Cardiac fibroblast (primary cell): ENCODE results near the gene UNC13C.

Experiments used
- DNase-seq, 2 donors: peaks; one replicate each; pipeline versions ENCODE4 v3.0.0 to v3.0.0-alpha.2; 2010; ENCODE audit warnings: low read depth in 2 of 2
- H3K4me3 ChIP-seq, 2 donors: replicated peaks in 1 of 2; 1 replicate in 1 of 2; 2 replicates in 1 of 2; pipeline ENCODE4 v1.5.1; 2011; ENCODE audit warnings: low read depth in 2 of 2, low read length in 2 of 2, mild to moderate bottlenecking in 2 of 2, moderate library complexity in 1 of 2
- TF ChIP-seq, protein P1 (sequence below): IDR thresholded peaks from one replicate; pipeline ENCODE4 v1.5.1; 2011; ENCODE audit warnings: low read depth, mild to moderate bottlenecking, low read length, inconsistent platforms

The UNC13C gene

DNA sequence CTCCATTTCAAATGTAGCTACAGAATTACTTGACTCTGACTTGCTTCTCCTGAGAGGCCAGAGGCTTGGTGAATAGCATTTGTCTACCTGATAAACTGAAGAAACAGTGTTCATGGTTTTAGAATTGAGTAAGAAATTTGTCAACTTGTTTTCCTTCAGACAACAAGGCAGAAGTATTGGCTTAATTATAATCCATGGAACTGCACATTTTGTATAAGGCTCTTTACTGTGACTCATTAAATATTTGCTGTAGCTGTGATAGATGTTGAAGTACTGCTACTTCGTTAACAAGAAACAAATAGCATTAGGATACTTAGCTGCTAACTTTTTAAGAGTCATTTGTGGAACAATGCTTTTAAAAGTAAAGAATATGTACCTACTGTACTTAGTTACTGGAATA lies 4.6 kb downstream of the UNC13C start:
- DNase-seq, result no peak
- no peak overlapping the region for H3K4me3 ChIP-seq
- TF ChIP-seq, protein P1, sequence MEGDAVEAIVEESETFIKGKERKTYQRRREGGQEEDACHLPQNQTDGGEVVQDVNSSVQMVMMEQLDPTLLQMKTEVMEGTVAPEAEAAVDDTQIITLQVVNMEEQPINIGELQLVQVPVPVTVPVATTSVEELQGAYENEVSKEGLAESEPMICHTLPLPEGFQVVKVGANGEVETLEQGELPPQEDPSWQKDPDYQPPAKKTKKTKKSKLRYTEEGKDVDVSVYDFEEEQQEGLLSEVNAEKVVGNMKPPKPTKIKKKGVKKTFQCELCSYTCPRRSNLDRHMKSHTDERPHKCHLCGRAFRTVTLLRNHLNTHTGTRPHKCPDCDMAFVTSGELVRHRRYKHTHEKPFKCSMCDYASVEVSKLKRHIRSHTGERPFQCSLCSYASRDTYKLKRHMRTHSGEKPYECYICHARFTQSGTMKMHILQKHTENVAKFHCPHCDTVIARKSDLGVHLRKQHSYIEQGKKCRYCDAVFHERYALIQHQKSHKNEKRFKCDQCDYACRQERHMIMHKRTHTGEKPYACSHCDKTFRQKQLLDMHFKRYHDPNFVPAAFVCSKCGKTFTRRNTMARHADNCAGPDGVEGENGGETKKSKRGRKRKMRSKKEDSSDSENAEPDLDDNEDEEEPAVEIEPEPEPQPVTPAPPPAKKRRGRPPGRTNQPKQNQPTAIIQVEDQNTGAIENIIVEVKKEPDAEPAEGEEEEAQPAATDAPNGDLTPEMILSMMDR, result no peak

DNA sequence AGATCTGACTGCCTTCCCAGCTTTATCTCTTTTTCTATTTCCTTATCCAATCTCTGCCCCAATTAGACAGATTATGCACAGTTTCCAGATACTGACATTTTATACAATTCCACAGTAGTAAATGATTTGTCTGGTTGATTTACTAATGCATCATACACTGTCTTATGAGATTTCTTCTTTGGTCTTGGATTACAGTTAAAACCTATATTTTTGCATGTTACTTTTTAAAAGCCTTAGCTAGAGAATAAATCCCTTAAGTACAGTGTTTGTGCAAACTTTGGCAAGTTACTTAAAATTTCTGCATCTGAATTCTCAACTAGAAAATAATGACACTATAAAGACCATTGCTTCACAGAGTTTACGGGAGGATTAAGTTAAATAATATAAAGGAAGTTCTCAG lies 6.0 kb downstream of the UNC13C start:
- H3K4me3 ChIP-seq, result no peak overlapping the region
- TF ChIP-seq, protein P1, result no peak
- no peak for DNase-seq

DNA sequence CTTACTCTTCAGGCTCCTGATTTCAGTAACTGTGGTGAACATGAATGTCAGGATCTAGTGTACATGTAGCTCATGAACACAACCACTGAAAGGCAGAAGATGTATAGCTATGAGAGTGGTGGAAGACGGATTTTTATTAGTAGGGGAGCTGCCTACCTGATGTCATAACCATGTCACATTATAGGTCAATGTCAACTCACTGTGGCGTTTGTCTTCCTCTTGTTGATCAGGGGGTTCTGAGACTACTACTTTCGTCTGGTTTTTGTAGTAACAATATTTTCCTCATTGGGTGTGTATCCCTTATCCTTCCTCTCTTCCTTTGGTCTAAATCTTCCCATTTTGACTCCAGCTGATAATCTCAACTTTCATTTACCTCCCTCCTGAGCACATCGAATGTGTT lies 7.3 kb downstream of the UNC13C start:
- TF ChIP-seq, protein P1, result no peak
- no peak overlapping the region for H3K4me3 ChIP-seq
- no peak for DNase-seq

DNA sequence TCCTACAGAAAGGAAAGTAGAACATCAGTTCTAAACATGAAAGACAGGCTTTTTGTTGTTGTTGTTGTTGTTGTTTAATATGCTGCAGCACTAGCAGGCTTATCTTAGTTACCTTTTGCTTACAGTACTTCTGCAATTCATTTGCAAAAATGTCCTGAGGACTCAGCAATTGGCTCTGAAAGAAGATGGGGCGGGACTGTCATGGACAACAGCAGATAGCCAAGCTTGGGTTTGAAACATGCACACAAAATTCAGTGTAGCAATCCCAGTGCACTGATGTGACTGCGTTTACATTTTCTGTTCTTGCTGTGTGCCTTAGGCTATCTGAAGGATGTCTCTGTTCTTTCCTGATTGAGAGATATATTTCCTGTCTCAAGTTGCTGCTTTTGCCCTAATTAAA lies 9.2 kb downstream of the UNC13C start:
- H3K4me3 ChIP-seq, result no peak overlapping the region
- TF ChIP-seq, protein P1, result no peak
- DNase-seq, result no peak

DNA sequence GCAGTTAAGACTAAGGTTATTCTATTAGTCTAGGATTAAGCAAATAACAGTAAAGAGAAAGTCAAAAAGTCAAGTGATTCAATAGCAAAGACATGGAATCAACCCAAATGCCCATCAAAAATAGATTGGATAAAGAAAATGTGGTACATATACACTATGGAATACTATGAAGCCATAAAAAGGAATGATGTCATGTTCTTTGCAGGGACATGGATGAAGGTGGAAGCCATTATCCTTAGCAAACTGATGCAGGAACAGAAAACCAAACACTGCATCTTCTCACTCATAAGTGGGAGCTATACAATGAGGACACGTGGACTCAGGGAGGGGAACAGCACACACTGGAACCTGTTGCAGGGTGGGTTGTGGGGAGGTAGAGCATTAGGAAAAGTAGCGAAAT lies 29.0 kb downstream of the UNC13C start:
- TF ChIP-seq, protein P1, result no peak
- no peak for DNase-seq
- no peak overlapping the region for H3K4me3 ChIP-seq

DNA sequence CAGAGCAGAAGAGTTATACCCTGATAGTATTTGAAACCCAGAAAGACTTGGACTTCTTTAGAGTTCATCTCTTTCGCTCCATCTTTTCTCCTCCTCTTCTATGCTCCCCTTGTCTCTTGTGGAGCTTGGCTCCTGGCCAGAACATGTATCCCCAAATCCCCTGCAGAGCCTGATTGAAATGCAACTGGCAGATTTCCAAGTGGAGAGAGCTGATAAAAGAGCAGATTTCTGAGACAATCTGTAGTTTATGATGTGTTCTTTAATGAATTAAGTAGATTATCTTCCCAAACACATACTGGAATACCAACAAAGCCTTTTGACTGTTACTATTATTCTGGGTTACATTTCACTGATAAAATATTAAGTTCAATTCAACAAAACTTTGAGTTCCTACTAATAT lies 33.4 kb downstream of the UNC13C start:
- DNase-seq, result no peak
- TF ChIP-seq, protein P1, result no peak
- no peak overlapping the region for H3K4me3 ChIP-seq

DNA sequence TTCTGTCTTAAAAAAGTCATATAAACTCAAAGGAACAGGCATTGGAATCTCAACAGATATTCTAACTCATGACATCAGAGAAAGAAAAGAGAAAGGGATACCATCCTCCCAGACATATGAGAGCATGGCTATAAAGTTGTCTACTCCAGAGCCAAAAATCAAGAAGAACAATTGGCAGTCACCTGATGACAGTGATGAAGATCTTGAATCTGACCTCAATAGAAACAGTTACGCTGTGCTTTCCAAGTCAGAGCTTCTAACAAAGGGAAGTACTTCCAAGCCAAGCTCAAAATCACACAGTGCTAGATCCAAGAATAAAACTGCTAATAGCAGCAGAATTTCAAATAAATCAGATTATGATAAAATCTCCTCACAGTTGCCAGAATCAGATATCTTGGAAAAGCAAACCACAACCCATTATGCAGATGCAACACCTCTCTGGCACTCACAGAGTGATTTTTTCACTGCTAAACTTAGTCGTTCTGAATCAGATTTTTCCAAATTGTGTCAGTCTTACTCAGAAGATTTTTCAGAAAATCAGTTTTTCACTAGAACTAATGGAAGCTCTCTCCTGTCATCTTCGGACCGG lies 35.9 kb downstream of the UNC13C start:
- H3K4me3 ChIP-seq, result no peak overlapping the region
- no peak for DNase-seq
- TF ChIP-seq, protein P1, result no peak
